Common myeloid progenitor, CD34-positive (primary cell): ENCODE measurements around the gene INAFM2.
A peak's percentile ranks its signal among the peaks of the same experiment; 100 is the strongest.

Source experiments
- CTCF ChIA-PET: fragments of 350-600 bp; sonication (Branson Sonifier 250); formaldehyde crosslinking; loops from one replicate; lab custom pipeline; 2021; ENCODE audit warnings: antibody characterized with exemption; lab: Charles Lee
- POLR2A ChIA-PET: fragments of 350-600 bp; sonication (Branson Sonifier 250); formaldehyde crosslinking; loops from one replicate; lab custom pipeline; 2021; ENCODE audit warnings: antibody characterized with exemption; lab: Charles Lee
- DNase-seq, 3 donors: peaks; one replicate each; pipeline versions ENCODE4 v3.0.0 to v3.0.0-alpha.2; 2013
- H3K27ac ChIP-seq, 2 experiments: 1 replicate in 1 of 2; 2 replicates in 1 of 2; pipeline ENCODE4 v1.7.0; 2013; ENCODE audit warnings: inconsistent platforms in 2 of 2, low read length in 2 of 2, mild to moderate bottlenecking in 2 of 2, low read depth in 1 of 2, moderate library complexity in 1 of 2; ENCODE audit not compliant: severe bottlenecking in 2 of 2, insufficient read depth in 1 of 2, poor library complexity in 1 of 2
- H3K27me3 ChIP-seq, 5 experiments: replicated peaks in 2 of 5; 1 replicate in 3 of 5; 2 replicates in 2 of 5; pipeline versions ENCODE4 v1.6.1 to v1.7.0; 2013; ENCODE audit warnings: low read length in 4 of 5, mild to moderate bottlenecking in 2 of 5, moderate library complexity in 2 of 5, inconsistent platforms in 1 of 5; ENCODE audit not compliant: insufficient read depth in 5 of 5, control insufficient read depth in 4 of 5
- H3K36me3 ChIP-seq, 4 experiments: 1 replicate in 2 of 4; 2 replicates in 2 of 4; pipeline versions ENCODE4 v1.6.1 to v1.7.0; 2013; ENCODE audit warnings: low read length in 3 of 4, control low read depth in 1 of 4, mild to moderate bottlenecking in 1 of 4; ENCODE audit not compliant: control insufficient read depth in 4 of 4, insufficient read depth in 4 of 4
- H3K4me1 ChIP-seq, 4 experiments: 1 replicate in 3 of 4; 2 replicates in 1 of 4; pipeline versions ENCODE4 v1.6.1 to v1.7.1; 2013; ENCODE audit warnings: low read length in 3 of 4, mild to moderate bottlenecking in 3 of 4, control low read depth in 1 of 4, inconsistent platforms in 1 of 4, moderate library complexity in 1 of 4; ENCODE audit not compliant: control insufficient read depth in 4 of 4, insufficient read depth in 4 of 4; ENCODE audit errors: control extremely low read depth in 1 of 4
- H3K4me3 ChIP-seq, 7 experiments: 1 replicate in 4 of 7; 2 replicates in 3 of 7; pipeline versions ENCODE4 v1.5.1 to v1.7.0; 2013; ENCODE audit warnings: mild to moderate bottlenecking in 7 of 7, low read length in 6 of 7, moderate library complexity in 6 of 7, inconsistent platforms in 2 of 7, low read depth in 2 of 7, control low read depth in 1 of 7; ENCODE audit not compliant: insufficient read depth in 4 of 7, control insufficient read depth in 1 of 7; ENCODE audit errors: extremely low read depth in 1 of 7
- H3K9me3 ChIP-seq, 5 experiments: 1 replicate in 4 of 5; 2 replicates in 1 of 5; pipeline versions ENCODE4 v1.6.1 to v1.7.1; 2013; ENCODE audit warnings: low read length in 4 of 5, mild to moderate bottlenecking in 2 of 5, inconsistent platforms in 1 of 5, low read depth in 1 of 5, moderate library complexity in 1 of 5; ENCODE audit not compliant: control insufficient read depth in 4 of 5, insufficient read depth in 2 of 5; ENCODE audit errors: control extremely low read depth in 1 of 5
- WGBS: methylation state at CpG from one replicate; pipeline ENCODE4 v1.1.5; 2013; ENCODE audit not compliant: insufficient coverage; 5-methylcytosine and 5-hydroxymethylcytosine counted together

The INAFM2 gene

DNA sequence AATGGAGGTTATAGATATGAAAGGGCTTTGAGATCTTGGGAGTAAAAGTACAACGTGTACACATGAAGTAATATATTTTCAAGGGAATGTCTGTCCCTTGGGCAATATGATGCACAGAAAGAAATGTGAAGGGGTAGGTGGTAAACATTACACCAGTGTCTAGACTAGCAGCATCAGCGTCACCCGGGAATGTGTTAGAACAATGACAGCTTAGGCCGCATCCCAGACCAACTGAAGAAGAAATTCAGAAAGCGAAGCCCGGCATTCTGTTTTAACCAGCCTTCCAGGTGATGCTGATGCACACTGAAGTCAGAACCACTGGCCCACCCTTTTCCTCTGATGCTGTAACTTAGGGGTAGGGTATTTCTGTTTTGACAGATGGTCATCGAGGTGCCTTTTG lies 6.3 kb downstream of the INAFM2 start:
- ChIA-PET POLR2A (no interaction called here), CTCF (interaction anchor here (1.5 to 26.5 kb wide), 5 partner anchors 8 to 51 kb away, joined by 3 to 1099 read pairs (median 5); partner anchors contain the start of genes CCDC9B, INAFM2 and PLCB2)
- no peak for DNase-seq
- H3K36me3 ChIP-seq: peaks cover 0 to 42% (median 2%) of the 10 kb centered on the region in 4 experiments
- H3K4me1 ChIP-seq: peaks cover 49 to 100% (median 100%) of the 10 kb centered on the region in 4 experiments
- H3K27ac ChIP-seq: peak overlapping the region in 1 of 2 experiments; percentile 47
- no peaks in the 10 kb centered on the region for H3K9me3 ChIP-seq
- no peak overlapping the region for H3K4me3 ChIP-seq
- no peaks in the 10 kb centered on the region for H3K27me3 ChIP-seq
- WGBS: 96% methylated on average over 7 of the region's 7 CpGs

DNA sequence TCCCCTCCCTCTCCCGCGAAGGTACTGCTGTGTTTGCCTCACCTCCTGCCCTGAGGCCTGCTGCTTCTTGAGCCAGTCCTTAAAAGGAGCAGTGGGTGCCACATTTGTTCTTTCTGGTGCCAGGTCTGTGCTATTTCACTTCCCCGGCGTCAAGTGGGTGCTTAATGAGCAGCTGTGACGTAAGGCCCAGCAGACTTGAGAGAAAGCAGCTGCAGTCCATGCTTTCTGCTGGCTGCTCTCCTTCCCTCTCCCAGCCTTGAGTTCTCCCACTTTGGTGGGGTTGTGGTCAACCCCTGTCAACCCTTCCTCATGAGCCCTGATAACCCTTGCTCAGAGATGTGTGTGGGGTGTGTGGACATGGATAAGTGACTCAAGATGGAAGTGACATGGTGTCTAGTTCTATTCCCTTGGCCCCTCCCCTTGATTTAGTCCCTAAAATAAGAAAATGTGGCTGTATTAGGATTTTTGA lies 6.9 kb downstream of the INAFM2 start:
- ChIA-PET POLR2A (no interaction called here), CTCF (interaction anchor here (1.5 to 26.5 kb wide), 4 partner anchors 7 to 38 kb away, joined by 3 to 1099 read pairs (median 94); partner anchors contain the start of genes CCDC9B, INAFM2 and PLCB2)
- H3K4me3 ChIP-seq: peak overlapping the region in 2 of 7 experiments; percentile 15 to 16
- H3K9me3 ChIP-seq: no peaks in the 10 kb centered on the region
- DNase-seq: peak; percentile 36 to 76 (median 72)
- peaks cover 0 to 40% (median 2%) of the 10 kb centered on the region in 4 experiments for H3K36me3 ChIP-seq
- peak overlapping the region in 1 of 2 experiments; percentile 71 for H3K27ac ChIP-seq
- H3K4me1 ChIP-seq: peaks cover 46 to 100% (median 100%) of the 10 kb centered on the region in 4 experiments
- H3K27me3 ChIP-seq: no peaks in the 10 kb centered on the region
- 60% methylated on average over 4 of the region's 5 CpGs for WGBS

DNA sequence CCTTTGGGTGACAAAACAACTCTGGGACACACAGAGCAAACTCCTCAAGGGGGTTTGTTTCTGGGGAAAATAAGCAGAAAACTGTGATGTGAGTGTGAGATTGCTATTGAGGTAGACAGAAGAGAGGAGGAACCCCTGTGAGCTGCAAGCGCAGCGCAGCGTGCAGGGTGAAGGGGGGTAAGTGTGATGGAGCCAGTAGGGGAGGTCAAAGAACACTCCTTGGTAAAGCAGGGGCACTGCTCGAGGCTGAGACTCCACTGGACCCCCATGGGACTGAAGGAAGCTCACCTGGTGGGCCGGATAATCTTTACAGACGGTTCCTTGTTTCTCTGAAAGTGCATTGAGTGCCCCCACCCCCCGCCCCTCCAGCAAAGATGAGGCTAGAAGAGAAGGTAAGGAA lies 7.5 kb downstream of the INAFM2 start:
- POLR2A ChIA-PET: no interaction called here
- CTCF ChIA-PET: interaction anchor here (1.5 to 26.5 kb wide), 5 partner anchors 7 to 226 kb away, joined by 3 to 1099 read pairs (median 14); partner anchors contain the start of genes CCDC9B, INAFM2 and PLCB2
- Histone ChIP-seq H3K4me3 (peak overlapping the region in 1 of 7 experiments; percentile 15), H3K27me3 (no peaks in the 10 kb centered on the region), H3K27ac (peak overlapping the region; percentile 3 to 71), H3K4me1 (peaks cover 39 to 100% (median 100%) of the 10 kb centered on the region in 4 experiments), H3K9me3 (no peaks in the 10 kb centered on the region), H3K36me3 (peaks cover 0 to 34% (median 2%) of the 10 kb centered on the region in 4 experiments)
- 96% methylated on average over 6 of the region's 7 CpGs for WGBS
- no peak for DNase-seq

- Histone ChIP-seq H3K36me3 (peaks cover 0 to 27% (median 2%) of the 10 kb centered on the region in 4 experiments), H3K4me1 (peaks cover 35 to 100% (median 100%) of the 10 kb centered on the region in 4 experiments), H3K27ac (peak overlapping the region; percentile 9 to 50), H3K27me3 (no peaks in the 10 kb centered on the region), H3K9me3 (no peaks in the 10 kb centered on the region), H3K4me3 (peak overlapping the region in 3 of 7 experiments; percentile 9 to 15 (median 14))
- 100% methylated on average over 6 of the region's 7 CpGs for WGBS
- ChIA-PET CTCF (interaction anchor here (1.7 to 26.5 kb wide), 4 partner anchors 6 to 227 kb away, joined by 3 to 1099 read pairs (median 94); partner anchors contain the start of genes CCDC9B, INAFM2 and PLCB2), POLR2A (interaction anchor here (0.6 to 1.7 kb wide), 2 partner anchors 9 to 25 kb away, joined by 3 to 7 read pairs; no protein-coding TSS in a partner anchor)
- DNase-seq: no peak
Measured at GRCh38 chr15:40331637-40332036, 8.1 kb downstream of the INAFM2 start.

GRCh38 chr15:40332113-40332781 lies 8.8 kb downstream of the INAFM2 start:
- Histone ChIP-seq H3K27ac (peak overlapping the region; percentile 18 to 50), H3K36me3 (peaks cover 0 to 22% (median 2%) of the 10 kb centered on the region in 4 experiments), H3K27me3 (no peaks in the 10 kb centered on the region), H3K9me3 (no peaks in the 10 kb centered on the region), H3K4me1 (peaks cover 31 to 100% (median 100%) of the 10 kb centered on the region in 4 experiments), H3K4me3 (peak overlapping the region in 1 of 7 experiments; percentile 15)
- peak in 2 of 3 donors; percentile 39 to 54 for DNase-seq
- 42% methylated on average over 4 of the region's 8 CpGs for WGBS
- CTCF ChIA-PET: interaction anchor here (0.5 to 26.5 kb wide), 7 partner anchors 5 to 308 kb away, joined by 3 to 1099 read pairs (median 3); partner anchors contain the start of genes CCDC9B, INAFM2 and PLCB2
- POLR2A ChIA-PET: interaction anchor here (0.6 to 1.7 kb wide), 2 partner anchors 10 to 25 kb away, joined by 3 to 7 read pairs; no protein-coding TSS in a partner anchor

GRCh38 chr15:40333922-40334492 lies 10.5 kb downstream of the INAFM2 start:
- H3K27me3 ChIP-seq: no peaks in the 10 kb centered on the region
- no peaks in the 10 kb centered on the region for H3K9me3 ChIP-seq
- DNase-seq: peak; percentile 97 to 100 (median 99)
- H3K36me3 ChIP-seq: peaks cover 0 to 22% (median 0%) of the 10 kb centered on the region in 4 experiments
- WGBS: 0% methylated on average over 8 of the region's 12 CpGs
- H3K4me1 ChIP-seq: peaks cover 19 to 93% (median 91%) of the 10 kb centered on the region in 4 experiments
- peak overlapping the region in 4 of 7 experiments; percentile 12 to 51 (median 38) for H3K4me3 ChIP-seq
- peak overlapping the region; percentile 51 to 82 for H3K27ac ChIP-seq
- CTCF ChIA-PET: interaction anchor here (0.9 to 26.5 kb wide), 6 partner anchors 6 to 59 kb away, joined by 6 to 1099 read pairs (median 116); partner anchors contain the start of genes ANKRD63, INAFM2 and PLCB2
- POLR2A ChIA-PET: interaction anchor here (0.8 to 2.3 kb wide), 5 partner anchors 9 to 26 kb away, joined by 3 to 33 read pairs (median 4); partner anchors contain the start of genes INAFM2 and PLCB2
